ENCODE results near the gene WDR4. TPM values are rescaled to one million over a fixed set of nuclear protein-coding genes. Genes with fewer than 3 reads are reported as not detected.
"Not testable (repeated sequence)": the region's sequence is repeated elsewhere in the genome, so short reads cannot be mapped to it uniquely, and the experiment has no call there.

WDR4 gene
- total RNA-seq, 2 experiments from 2014 or later = 39.8 to 39.9 TPM

GRCh38 chr21:42812528-42813241 lies 66.7 kb downstream of the WDR4 start:
- H3K4me3 Mint-ChIP-seq; H3K27ac Mint-ChIP-seq; H3K4me1 Mint-ChIP-seq (ENCODE audit: low read depth); intact Hi-C loops (cut with micrococcal nuclease); DNase-seq; H3K9me3 Mint-ChIP-seq; H3K36me3 Mint-ChIP-seq; H3K27me3 Mint-ChIP-seq; CTCF ChIA-PET; POLR2A ChIA-PET: not testable (repeated sequence)

DNA sequence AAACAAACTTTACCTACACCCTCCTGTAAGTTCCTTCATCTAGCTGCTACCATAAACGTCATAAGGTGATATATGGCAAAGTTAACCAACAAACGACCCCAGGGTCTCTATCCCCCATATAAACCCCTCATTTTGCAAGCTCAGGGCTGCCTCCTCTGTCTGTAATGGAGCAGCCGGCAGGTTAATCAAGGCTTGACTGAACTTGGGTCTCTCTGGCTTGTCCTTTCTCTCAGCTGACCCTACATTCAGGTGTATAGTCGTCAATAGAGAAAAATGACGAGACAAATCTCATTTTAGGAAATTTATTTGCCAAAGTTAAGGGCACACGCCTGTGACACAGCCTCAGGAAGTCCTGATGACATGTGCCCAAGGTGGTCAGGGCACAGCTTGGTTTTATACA lies 67.4 kb downstream of the WDR4 start:
- CTCF ChIA-PET = no interaction called here
- no peaks in the 10 kb centered on the region for H3K27me3 Mint-ChIP-seq
- POLR2A ChIA-PET = no interaction called here

GRCh38 chr21:42809577-42810475 lies 69.5 kb downstream of the WDR4 start:
- H3K4me3 Mint-ChIP-seq = no peak overlapping the region
- no peaks in the 10 kb centered on the region for H3K4me1 Mint-ChIP-seq (ENCODE audit: low read depth)
- DNase-seq = no peak
- H3K27me3 Mint-ChIP-seq = peaks cover 7% of the 10 kb centered on the region
- no peaks in the 10 kb centered on the region for H3K36me3 Mint-ChIP-seq
- ChIA-PET POLR2A (no interaction called here), CTCF (no interaction called here)
- no peaks in the 10 kb centered on the region for H3K9me3 Mint-ChIP-seq
- no peak overlapping the region for H3K27ac Mint-ChIP-seq
- intact Hi-C loops (cut with micrococcal nuclease) = no loop called here

More for the DNA sequence above, 67.4 kb downstream of the WDR4 start:
- intact Hi-C loops (cut with micrococcal nuclease) = no loop called here
- peaks cover 2% of the 10 kb centered on the region for H3K36me3 Mint-ChIP-seq
- H3K9me3 Mint-ChIP-seq = peaks cover 2% of the 10 kb centered on the region
- no peak overlapping the region for H3K4me3 Mint-ChIP-seq
- no peak overlapping the region for H3K27ac Mint-ChIP-seq
- DNase-seq = no peak
- H3K4me1 Mint-ChIP-seq (ENCODE audit: low read depth) = no peaks in the 10 kb centered on the region

DNA sequence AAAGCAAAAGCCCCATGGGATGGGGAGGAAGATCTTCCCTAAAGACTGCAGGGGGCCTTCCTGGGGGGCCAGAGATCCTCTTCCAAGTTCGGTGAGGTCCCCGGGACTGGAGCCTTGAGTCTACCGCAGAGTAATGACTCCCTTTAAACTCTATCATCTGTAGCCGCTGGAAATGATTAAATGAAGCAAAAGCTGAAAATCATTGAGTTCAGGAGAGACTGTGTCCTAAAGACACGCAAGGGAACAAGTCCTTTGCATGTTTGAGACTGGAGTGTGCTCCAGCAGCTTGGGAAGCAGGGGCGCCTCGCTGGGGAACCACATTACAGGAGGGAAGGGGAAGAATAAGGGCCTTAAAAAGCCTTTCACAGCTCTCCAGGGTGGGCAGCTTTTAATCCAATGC lies 70.2 kb downstream of the WDR4 start:
- DNase-seq = no peak
- Mint-ChIP-seq H3K36me3 (no peaks in the 10 kb centered on the region), H3K27me3 (peaks cover 8% of the 10 kb centered on the region), H3K4me3 (no peak overlapping the region), H3K9me3 (no peaks in the 10 kb centered on the region), H3K4me1 (ENCODE audit: low read depth) (no peaks in the 10 kb centered on the region), H3K27ac (no peak overlapping the region)
- intact Hi-C loops (cut with micrococcal nuclease) = no loop called here
- POLR2A ChIA-PET = no interaction called here
- CTCF ChIA-PET = no interaction called here

GRCh38 chr21:42807938-42808613 lies 71.3 kb downstream of the WDR4 start:
- intact Hi-C loops (cut with micrococcal nuclease) = no loop called here
- no peaks in the 10 kb centered on the region for H3K36me3 Mint-ChIP-seq
- CTCF ChIA-PET = no interaction called here
- POLR2A ChIA-PET = no interaction called here
- H3K4me3 Mint-ChIP-seq = no peak overlapping the region
- no peak for DNase-seq
- no peaks in the 10 kb centered on the region for H3K4me1 Mint-ChIP-seq (ENCODE audit: low read depth)
- no peaks in the 10 kb centered on the region for H3K9me3 Mint-ChIP-seq
- peaks cover 8% of the 10 kb centered on the region for H3K27me3 Mint-ChIP-seq
- H3K27ac Mint-ChIP-seq = no peak overlapping the region

DNA sequence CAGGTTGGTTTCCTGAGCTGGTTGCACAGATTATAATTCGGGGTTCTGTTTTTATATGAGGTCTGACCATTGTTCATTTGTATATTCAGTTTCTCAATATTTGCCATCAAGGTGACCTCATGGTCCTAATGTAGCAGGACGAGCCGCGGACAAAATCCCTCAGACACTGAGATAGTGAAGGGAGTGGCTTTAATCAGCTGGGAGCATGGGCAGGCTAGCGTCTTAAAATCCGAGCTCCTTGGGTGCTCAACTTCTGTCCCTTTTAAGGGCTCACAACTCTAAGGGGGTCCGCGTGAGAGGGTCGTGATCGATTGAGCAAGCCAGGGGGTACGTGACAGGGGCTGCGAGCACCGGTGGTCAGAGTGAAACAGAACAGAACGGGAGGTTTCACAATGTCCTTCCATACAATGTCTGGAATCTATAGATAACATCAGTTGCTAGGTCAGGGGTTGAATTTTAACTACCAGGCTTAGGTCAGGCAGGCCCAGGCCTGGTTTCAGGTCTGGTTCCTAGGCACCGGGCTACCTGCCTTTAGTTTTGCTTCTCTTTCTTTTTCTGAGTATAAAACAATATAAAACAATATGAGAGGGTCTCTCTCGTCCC lies 71.9 kb downstream of the WDR4 start:
- H3K4me1 Mint-ChIP-seq (ENCODE audit: low read depth); POLR2A ChIA-PET; H3K27ac Mint-ChIP-seq; H3K9me3 Mint-ChIP-seq; H3K27me3 Mint-ChIP-seq; DNase-seq; intact Hi-C loops (cut with micrococcal nuclease); H3K36me3 Mint-ChIP-seq; H3K4me3 Mint-ChIP-seq: not testable (repeated sequence)
- CTCF ChIA-PET = interaction anchor here (1.5 kb wide), 1 partner anchor 214 kb away, joined by 4 read pairs; no protein-coding TSS in a partner anchor

- no peaks in the 10 kb centered on the region for H3K36me3 Mint-ChIP-seq
- no peak for DNase-seq
- intact Hi-C loops (cut with micrococcal nuclease) = no loop called here
- H3K9me3 Mint-ChIP-seq = no peaks in the 10 kb centered on the region
- H3K27ac Mint-ChIP-seq = no peak overlapping the region
- no peaks in the 10 kb centered on the region for H3K4me1 Mint-ChIP-seq (ENCODE audit: low read depth)
- H3K4me3 Mint-ChIP-seq = no peak overlapping the region
- ChIA-PET POLR2A (interaction anchor here (0.9 kb wide), 1 partner anchor 100 kb away, joined by 3 read pairs; no protein-coding TSS in a partner anchor), CTCF (interaction anchor here (1.5 kb wide), 1 partner anchor 213 kb away, joined by 4 read pairs; no protein-coding TSS in a partner anchor)
- peaks cover 8% of the 10 kb centered on the region for H3K27me3 Mint-ChIP-seq
Measured at GRCh38 chr21:42806509-42807140, 72.7 kb downstream of the WDR4 start.

GRCh38 chr21:42801616-42802015 lies 77.7 kb downstream of the WDR4 start:
- H3K36me3 Mint-ChIP-seq; POLR2A ChIA-PET; H3K27ac Mint-ChIP-seq; CTCF ChIA-PET; DNase-seq; H3K4me3 Mint-ChIP-seq; intact Hi-C loops (cut with micrococcal nuclease); H3K9me3 Mint-ChIP-seq: not testable (repeated sequence)
- H3K27me3 Mint-ChIP-seq = peaks cover 13% of the 10 kb centered on the region
- peaks cover 14% of the 10 kb centered on the region for H3K4me1 Mint-ChIP-seq (ENCODE audit: low read depth)

- H3K27me3 Mint-ChIP-seq = peaks cover 10% of the 10 kb centered on the region
- H3K4me3 Mint-ChIP-seq = no peak overlapping the region
- intact Hi-C loops (cut with micrococcal nuclease) = loop anchor here (2.0 to 10.0 kb wide), 2 partner anchors 19 to 335 kb away; no protein-coding TSS in a partner anchor
- H3K36me3 Mint-ChIP-seq = no peaks in the 10 kb centered on the region
- H3K9me3 Mint-ChIP-seq = no peaks in the 10 kb centered on the region
- DNase-seq = no peak
- ChIA-PET POLR2A (no interaction called here), CTCF (no interaction called here)
- H3K4me1 Mint-ChIP-seq (ENCODE audit: low read depth) = peaks cover 14% of the 10 kb centered on the region
- peak overlapping the region; percentile 68 for H3K27ac Mint-ChIP-seq
Measured at GRCh38 chr21:42799948-42800347, 79.4 kb downstream of the WDR4 start.

DNA sequence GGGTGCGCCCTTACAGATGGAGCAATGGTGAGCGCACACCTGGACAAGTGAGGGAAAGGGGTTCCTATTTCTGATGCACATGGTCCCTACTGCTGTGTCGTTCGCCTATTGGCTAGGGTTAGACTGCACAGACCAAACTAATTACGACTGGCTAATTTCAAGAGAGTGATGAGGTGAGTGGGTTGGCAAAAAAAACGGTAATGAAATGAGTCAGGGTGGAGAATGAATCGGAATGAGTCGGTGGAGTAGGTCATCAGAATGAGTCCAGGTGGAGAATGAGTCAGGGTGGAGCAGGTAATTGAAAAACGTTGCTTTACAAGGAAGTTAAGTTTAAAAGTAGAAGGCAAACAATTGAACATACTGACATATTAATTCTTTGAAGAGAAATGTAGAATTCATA lies 79.8 kb downstream of the WDR4 start:
- intact Hi-C loops (cut with micrococcal nuclease) = loop anchor here (2.0 to 10.0 kb wide), 2 partner anchors 19 to 335 kb away; no protein-coding TSS in a partner anchor
- peaks cover 8% of the 10 kb centered on the region for H3K27me3 Mint-ChIP-seq
- no peak overlapping the region for H3K4me3 Mint-ChIP-seq
- peak overlapping the region; percentile 5 for H3K27ac Mint-ChIP-seq
- ChIA-PET CTCF (no interaction called here), POLR2A (no interaction called here)
- H3K9me3 Mint-ChIP-seq = no peaks in the 10 kb centered on the region
- no peaks in the 10 kb centered on the region for H3K36me3 Mint-ChIP-seq
- peaks cover 14% of the 10 kb centered on the region for H3K4me1 Mint-ChIP-seq (ENCODE audit: low read depth)
- peak; percentile 71 for DNase-seq

All from activated CD4-positive, alpha-beta memory T cell treated with anti-CD3 and anti-CD28 coated beads for 36 hours (primary cell).